HG02981 (cell line): ENCODE results near the gene GCK.
A peak's percentile ranks its signal among the peaks of the same experiment; 100 is the strongest.

Source experiments
- ATAC-seq: cut with Tn5 transposase; IDR thresholded peaks from one replicate; pipeline ENCODE4 v1.9.1; 2021; ENCODE audit warnings: mild to moderate bottlenecking, moderate library complexity; ENCODE audit not compliant: unreplicated experiment

The GCK gene

GRCh38 chr7:44097064-44097932 is 91.9 kb downstream of the GCK start:
- ATAC-seq: peak; percentile 66

GRCh38 chr7:44096326-44096881 is 92.8 kb downstream of the GCK start:
- no peak for ATAC-seq

GRCh38 chr7:44095781-44096180 is 93.5 kb downstream of the GCK start:
- ATAC-seq: no peak

- no peak for ATAC-seq
These were observed 94.2 kb downstream of the GCK start for GRCh38 chr7:44094883-44095592.

GRCh38 chr7:44094365-44094764 is 94.9 kb downstream of the GCK start:
- ATAC-seq: no peak
